Urinary bladder (tissue), 4 donors: ENCODE measurements around the gene RIPK3. TPM values are rescaled to one million over a fixed set of nuclear protein-coding genes. Genes with fewer than 3 reads are reported as not detected.

ENCODE experiments used
- DNase-seq: peaks from one replicate; pipeline ENCODE4 v3.0.0-alpha.2; 2015; ENCODE audit errors: extremely low spot score
- H3K27ac ChIP-seq: one replicate; pipeline ENCODE4 v1.5.1; 2013; ENCODE audit warnings: low read depth, mild to moderate bottlenecking, moderate library complexity
- H3K36me3 ChIP-seq: one replicate; pipeline ENCODE4 v1.6.1; 2013; ENCODE audit warnings: mild to moderate bottlenecking, moderate library complexity; ENCODE audit not compliant: insufficient read depth
- H3K4me1 ChIP-seq: one replicate; pipeline ENCODE4 v1.6.1; 2013; ENCODE audit warnings: mild to moderate bottlenecking, moderate library complexity; ENCODE audit not compliant: insufficient read depth
- H3K4me3 ChIP-seq: one replicate; pipeline ENCODE4 v1.5.1; 2013; ENCODE audit warnings: low read depth, low read length
- WGBS: extraction: QIAGEN DNeasy Blood & Tissue Kit; methylation state at CpG from one replicate; pipeline ENCODE4 v1.1.7; 2013; 5-methylcytosine and 5-hydroxymethylcytosine counted together
- polyA plus RNA-seq: library from polyadenylated mRNA; stranded (reverse); fragments of 200-250 nt; gene quantifications from one replicate; pipeline ENCODE4 v1.2.3, GENCODE V29; 2013
- total RNA-seq: library from RNA; depleted of rRNA; stranded (reverse); fragments of >200 nt; gene quantifications from one replicate; pipeline ENCODE4 v1.2.3, GENCODE V29; 2014
- donor health status: healthy with polysubstance abuse.
- donor health status: healthy.

Gene RIPK3
- total and polyA plus RNA-seq, 2 donors: 4.4 to 7.8 TPM

GRCh38 chr14:24347134-24347533 lies 7.3 kb upstream of the RIPK3 start:
- Histone ChIP-seq H3K27ac (no peak overlapping the region), H3K36me3 (no peaks in the 10 kb centered on the region), H3K4me1 (no peaks in the 10 kb centered on the region), H3K4me3 (no peak overlapping the region)
- DNase-seq: no peak
- 52% methylated on average over 1 of the region's 1 CpG for WGBS

GRCh38 chr14:24343795-24344660 lies 4.2 kb upstream of the RIPK3 start:
- H3K27ac ChIP-seq: no peak overlapping the region
- DNase-seq: no peak
- H3K4me3 ChIP-seq: no peak overlapping the region
- H3K36me3 ChIP-seq: no peaks in the 10 kb centered on the region
- 73% methylated on average over 7 of the region's 7 CpGs for WGBS
- no peaks in the 10 kb centered on the region for H3K4me1 ChIP-seq

DNA sequence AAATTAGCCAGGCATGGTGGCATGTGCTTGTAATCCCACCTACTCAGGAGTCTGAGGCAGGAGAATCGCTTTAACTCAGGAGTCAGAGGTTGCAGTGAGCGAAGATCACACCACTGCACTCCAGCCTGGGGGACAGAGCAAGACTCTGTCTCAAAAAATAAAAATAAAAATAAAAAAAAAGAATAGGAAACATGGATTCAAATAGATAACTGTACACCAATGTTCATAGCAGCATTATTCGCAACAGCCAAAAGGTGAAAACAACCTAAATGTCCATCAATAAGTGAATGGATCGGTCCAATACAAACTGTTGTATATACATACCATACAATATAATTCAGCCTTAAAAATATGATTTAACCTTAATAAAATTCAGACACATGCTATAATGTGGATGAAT lies 3.1 kb upstream of the RIPK3 start:
- Histone ChIP-seq H3K4me1 (no peaks in the 10 kb centered on the region), H3K4me3 (no peak overlapping the region), H3K36me3 (no peaks in the 10 kb centered on the region), H3K27ac (no peak overlapping the region)
- DNase-seq: no peak
- WGBS: 93% methylated on average over 4 of the region's 4 CpGs

DNA sequence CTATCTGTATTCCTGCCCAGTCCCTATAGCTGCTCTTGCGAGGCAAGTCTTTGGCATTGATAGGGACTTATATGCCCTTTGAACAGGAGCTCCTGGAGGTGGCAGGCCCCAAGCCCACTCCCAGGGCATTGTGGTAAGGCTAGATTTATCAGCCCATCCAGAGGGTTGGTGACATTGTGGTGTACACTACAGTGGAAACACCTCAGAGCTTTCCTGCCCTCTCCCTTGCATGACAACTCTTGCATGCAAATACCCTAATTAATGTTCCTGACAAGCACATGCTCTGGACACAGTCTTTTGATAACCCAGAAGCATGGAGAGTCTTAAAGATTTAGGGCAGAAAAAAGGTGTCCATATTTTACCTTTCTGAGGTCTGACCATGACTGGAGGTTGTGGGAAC lies 815 bp upstream of the RIPK3 start:
- no peak overlapping the region for H3K4me3 ChIP-seq
- H3K27ac ChIP-seq: no peak overlapping the region
- H3K4me1 ChIP-seq: no peaks in the 10 kb centered on the region
- H3K36me3 ChIP-seq: peaks cover 3% of the 10 kb centered on the region
- no peak for DNase-seq
- 98% methylated on average over 1 of the region's 1 CpG for WGBS

DNA sequence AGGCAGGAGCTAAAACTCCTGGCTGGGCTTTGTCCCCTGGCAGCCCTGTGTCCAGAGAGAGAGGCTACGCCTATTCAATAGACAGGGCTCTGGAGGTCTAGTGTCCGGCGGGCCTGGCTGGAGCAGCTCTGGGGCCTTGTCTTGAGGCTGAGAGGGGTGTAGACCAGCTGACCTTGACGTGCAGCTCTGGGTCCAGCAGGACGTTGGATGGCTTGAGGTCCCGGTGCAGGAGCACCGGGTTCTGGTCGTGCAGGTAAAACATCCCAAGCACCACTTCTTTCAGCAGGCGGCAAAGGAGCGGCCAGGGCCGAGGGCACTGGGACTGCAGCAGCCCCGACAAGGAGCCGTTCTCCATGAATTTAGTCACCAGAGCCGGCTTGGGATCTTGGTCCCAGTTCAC lies 948 bp downstream of the RIPK3 start:
- Histone ChIP-seq H3K27ac (no peak overlapping the region), H3K4me1 (no peaks in the 10 kb centered on the region), H3K36me3 (peaks cover 3% of the 10 kb centered on the region), H3K4me3 (peak overlapping the region; percentile 38)
- 81% methylated on average over 14 of the region's 14 CpGs for WGBS
- no peak for DNase-seq

DNA sequence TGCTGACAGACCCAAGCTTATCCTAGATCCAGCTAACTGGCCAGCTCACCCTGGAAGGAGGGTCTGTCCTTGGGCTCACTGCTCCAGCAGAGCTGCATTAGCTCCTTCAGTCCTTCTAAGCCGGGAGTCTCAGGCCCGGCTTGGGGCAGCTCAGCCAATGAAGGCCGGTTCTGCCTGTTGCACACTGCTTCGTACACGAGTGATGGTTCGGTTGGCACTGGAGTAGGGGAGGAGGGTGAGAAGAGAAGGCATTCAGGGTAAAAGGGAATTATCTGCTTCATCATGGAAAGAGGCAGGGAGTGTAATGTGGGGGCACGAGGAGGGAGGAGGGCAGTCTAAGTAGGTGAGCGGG lies 2.0 kb downstream of the RIPK3 start:
- no peak overlapping the region for H3K4me3 ChIP-seq
- 94% methylated on average over 8 of the region's 8 CpGs for WGBS
- DNase-seq: no peak
- H3K36me3 ChIP-seq: peaks cover 3% of the 10 kb centered on the region
- H3K4me1 ChIP-seq: no peaks in the 10 kb centered on the region
- H3K27ac ChIP-seq: no peak overlapping the region

DNA sequence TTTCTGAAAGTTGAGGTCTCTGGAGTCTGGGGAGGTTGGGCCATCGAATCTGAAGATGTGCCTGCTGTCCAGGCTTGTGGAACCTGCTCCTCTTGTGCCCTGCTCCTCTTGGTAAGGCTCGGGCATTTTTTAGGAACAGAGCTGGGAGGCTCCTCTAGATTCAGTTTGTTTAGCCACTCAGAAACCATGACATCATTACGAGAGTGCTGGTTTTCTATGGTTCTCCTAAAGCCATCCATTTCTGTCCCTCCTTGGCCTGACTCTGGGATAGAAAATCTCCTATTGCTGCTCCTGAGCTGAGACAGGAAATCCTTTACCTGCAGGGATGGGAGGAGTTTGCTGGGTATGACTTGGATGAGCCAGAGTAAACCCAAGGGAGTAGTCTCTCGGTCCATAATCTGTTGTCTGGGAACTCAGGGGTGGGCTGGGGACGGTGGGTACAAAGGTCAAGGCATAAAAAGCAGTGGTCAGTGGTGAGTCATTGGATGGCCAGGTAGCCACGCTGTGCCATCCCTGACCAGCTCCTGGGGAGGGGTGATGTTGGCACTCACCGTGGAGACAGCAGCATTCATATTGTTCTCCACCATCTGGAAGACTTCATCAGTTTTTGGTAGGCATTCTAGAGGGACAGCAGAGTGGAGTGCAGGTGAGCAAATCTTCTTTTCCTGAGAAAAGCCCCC lies 2.5 kb downstream of the RIPK3 start:
- no peak for DNase-seq
- H3K27ac ChIP-seq: no peak overlapping the region
- H3K4me3 ChIP-seq: no peak overlapping the region
- no peaks in the 10 kb centered on the region for H3K4me1 ChIP-seq
- 91% methylated on average over 7 of the region's 7 CpGs for WGBS
- H3K36me3 ChIP-seq: peaks cover 3% of the 10 kb centered on the region

DNA sequence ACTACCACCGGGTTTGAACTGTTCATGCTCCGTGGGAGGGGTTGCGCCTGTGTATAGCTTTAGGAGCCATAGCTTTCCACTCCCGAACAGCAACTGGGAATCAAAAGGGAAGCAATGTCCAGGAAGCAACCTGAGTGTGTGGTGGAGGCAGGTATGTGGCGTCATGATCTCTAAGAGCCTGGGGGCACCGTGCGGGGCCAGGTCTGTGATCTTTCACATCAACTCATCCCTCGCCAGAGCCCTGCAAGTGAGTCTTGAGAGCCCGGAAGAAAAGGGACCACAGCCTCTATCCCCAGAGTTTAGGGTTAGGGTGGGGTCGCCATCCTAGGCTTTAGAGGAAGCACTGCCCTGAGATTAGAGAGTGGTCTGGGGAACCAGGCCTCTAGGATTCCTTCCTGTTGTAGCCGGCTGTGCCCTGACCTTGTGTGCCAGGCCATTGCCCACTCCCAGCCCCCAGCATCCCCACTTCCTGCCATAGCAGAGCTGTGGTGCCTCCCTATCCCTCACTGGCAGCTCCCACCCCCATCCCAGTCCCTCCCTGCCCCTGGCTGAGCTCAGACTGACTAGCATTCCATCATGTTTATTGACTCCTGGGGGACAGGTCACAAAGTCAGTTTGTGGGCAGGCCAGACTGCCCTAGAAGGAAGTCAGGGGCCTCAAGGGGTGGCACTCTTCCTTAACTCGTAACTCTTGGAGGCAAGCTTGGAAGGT lies 4.2 kb downstream of the RIPK3 start:
- no peak overlapping the region for H3K4me3 ChIP-seq

DNA sequence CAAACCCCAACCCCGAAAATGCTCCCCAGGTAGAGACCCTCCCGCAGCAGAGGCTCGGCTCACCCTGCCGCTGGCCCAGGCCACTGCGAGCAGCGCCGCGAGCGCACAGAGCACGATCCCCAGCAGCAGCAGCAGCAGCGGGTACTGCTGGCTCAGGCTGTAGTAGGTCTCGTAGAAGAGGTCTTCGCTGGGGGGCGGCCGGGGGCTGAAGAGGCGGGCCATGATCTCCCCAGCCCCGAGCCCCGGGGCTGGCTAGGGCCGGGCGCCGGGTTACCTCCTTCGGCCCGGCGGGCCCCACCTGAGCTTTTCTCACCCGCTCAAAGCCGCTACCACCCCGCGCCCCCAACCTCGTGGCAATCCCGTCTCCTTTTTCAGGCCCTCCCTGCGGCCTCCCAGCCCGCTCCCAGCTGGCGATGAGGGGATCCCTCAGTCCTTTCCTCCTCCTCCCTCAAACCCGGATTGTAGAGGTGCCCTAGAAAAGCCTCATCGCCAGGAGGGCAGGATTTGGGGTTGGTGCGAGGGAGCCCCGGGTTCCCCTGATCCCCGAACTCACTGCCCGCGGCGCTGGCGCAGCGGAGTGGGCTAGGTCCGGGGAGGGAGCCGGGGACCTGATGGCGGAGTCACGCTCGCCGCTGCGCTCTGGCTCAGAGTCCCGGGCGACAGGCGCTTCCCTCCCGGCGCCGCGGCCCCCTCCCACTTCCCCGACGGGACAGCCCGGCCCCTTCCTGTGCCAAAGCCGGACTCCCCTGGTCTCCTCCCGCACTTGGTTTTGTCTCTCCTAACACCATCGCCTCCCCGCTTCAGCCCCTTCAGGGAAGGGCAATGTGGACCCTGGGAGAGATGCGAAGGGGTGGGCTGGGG lies 5.1 kb downstream of the RIPK3 start, which contains the start of gene ADCY4:
Gene ADCY4 (minus strand): TSS at position 641 of the 861 bp plus-strand sequence. CDS start 419 bp downstream, at position 222.
- Histone ChIP-seq H3K27ac (no peak within 1 kb of the TSS), H3K4me1 (no peaks in the 10 kb centered on the region), H3K36me3 (peaks cover 3% of the 10 kb centered on the region), H3K4me3 (peak within 1 kb of the TSS; percentile 39)
- 4% methylated on average over 65 of the region's 65 CpGs for WGBS
- no peak for DNase-seq

More for the DNA sequence above, 4.2 kb downstream of the RIPK3 start:
- no peaks in the 10 kb centered on the region for H3K4me1 ChIP-seq
- no peak for DNase-seq
- no peak overlapping the region for H3K27ac ChIP-seq
- 66% methylated on average over 12 of the region's 12 CpGs for WGBS
- H3K36me3 ChIP-seq: peaks cover 3% of the 10 kb centered on the region

GRCh38 chr14:24332268-24332993 lies 7.4 kb downstream of the RIPK3 start:
- Histone ChIP-seq H3K36me3 (peaks cover 3% of the 10 kb centered on the region), H3K27ac (no peak overlapping the region), H3K4me3 (no peak overlapping the region), H3K4me1 (no peaks in the 10 kb centered on the region)
- 16% methylated on average over 56 of the region's 56 CpGs for WGBS
- DNase-seq: no peak

DNA sequence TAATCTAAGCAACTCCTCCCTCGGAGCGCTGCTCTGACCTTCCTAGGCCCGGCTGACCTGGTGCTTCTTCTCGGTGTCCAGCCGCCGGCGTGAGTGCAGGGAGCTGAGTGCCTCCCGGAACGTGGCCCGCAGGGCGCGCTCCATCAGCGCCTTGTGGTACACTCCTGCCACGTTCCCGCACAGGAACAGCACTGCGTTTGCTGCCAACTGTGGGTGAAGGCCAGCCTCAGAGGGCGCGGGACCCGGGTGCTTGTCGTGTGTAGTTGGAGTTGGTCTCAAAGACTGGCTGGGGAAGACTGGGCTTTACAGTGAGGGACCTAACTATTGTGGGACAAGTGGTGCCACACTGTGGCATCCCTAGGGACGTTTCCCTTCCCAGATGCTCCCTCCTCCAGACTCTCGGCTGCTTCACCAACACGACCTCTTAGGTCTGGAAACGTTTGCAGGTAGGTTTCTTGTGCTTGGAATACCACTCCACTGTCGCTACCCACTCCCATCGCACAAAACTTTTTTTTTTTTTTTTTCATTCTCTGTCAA lies 8.0 kb downstream of the RIPK3 start:
- WGBS: 60% methylated on average over 26 of the region's 26 CpGs
- H3K27ac ChIP-seq: no peak overlapping the region
- peaks cover 2% of the 10 kb centered on the region for H3K36me3 ChIP-seq
- no peaks in the 10 kb centered on the region for H3K4me1 ChIP-seq
- DNase-seq: no peak
- no peak overlapping the region for H3K4me3 ChIP-seq

DNA sequence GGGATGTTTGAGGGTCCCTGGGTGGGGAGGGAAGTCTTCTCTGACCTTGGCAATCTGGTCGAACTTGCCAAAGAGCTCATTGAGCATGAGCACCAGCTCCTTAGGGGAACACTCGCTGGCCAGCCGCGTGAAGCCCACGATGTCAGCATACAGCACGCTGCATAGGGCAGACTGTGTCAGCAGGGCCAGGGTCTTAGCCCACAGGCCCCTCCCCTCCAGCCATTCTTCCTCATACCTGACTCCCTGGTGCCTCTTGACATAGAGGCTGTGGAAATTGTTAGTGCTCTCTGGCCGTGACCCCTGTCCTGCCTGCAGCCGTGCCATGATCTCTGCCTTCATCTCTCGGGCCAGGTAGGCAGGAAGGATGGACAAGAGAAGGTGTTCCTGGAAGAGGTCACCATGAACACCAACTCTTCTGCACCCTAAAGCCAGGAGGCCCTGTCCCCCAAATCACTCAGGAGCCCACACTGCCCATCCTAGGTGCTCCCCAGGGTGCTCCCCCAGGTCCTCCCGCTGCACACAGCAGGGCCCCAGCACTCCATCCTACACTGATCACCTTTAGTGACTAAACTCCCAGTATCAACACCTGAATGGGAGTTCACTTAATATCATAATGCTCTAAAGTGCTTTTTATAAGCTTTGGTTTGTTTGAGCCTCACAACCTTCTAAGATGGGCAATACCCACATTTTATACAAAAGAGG lies 8.7 kb downstream of the RIPK3 start:
- no peak for DNase-seq
- Histone ChIP-seq H3K36me3 (no peaks in the 10 kb centered on the region), H3K4me3 (no peak overlapping the region), H3K4me1 (no peaks in the 10 kb centered on the region), H3K27ac (no peak overlapping the region)
- 91% methylated on average over 10 of the region's 10 CpGs for WGBS
